Thoracic aorta (tissue), 2 donors: ENCODE results near the gene PRSS2. TPM values are rescaled to one million over a fixed set of nuclear protein-coding genes. Genes with fewer than 3 reads are reported as not detected.
A peak's percentile ranks its signal among the peaks of the same experiment; 100 is the strongest.

Experiments
- ATAC-seq: fragments of 150-250 bp; one replicate; pipeline ENCODE4 v1.8.0; 2017; ENCODE audit warnings: low read depth; ENCODE audit not compliant: insufficient number of reproducible peaks, low FRiP score
- DNase-seq: peaks from one replicate; pipeline ENCODE4 v3.0.0-alpha.2; 2020; ENCODE audit warnings: low spot score
- H3K27ac ChIP-seq, 2 donors: fragments of 200-600 bp; sonication (generic); 1 replicate in 1 of 2; 2 replicates in 1 of 2; pipeline ENCODE4 v1.5.1; 2016; ENCODE audit warnings: mild to moderate bottlenecking in 2 of 2, moderate library complexity in 2 of 2
- H3K27me3 ChIP-seq: fragments of 200-600 bp; sonication (generic); replicated peaks from 2 replicates; pipeline ENCODE4 v1.6.0; 2016; ENCODE audit warnings: mild to moderate bottlenecking; ENCODE audit not compliant: insufficient read depth
- H3K36me3 ChIP-seq: fragments of 200-600 bp; sonication (generic); one replicate; pipeline ENCODE4 v1.5.1; 2016
- H3K4me1 ChIP-seq, 2 donors: fragments of 200-600 bp; sonication (generic); 1 replicate in 1 of 2; 2 replicates in 1 of 2; pipeline versions ENCODE4 v1.5.1 to v1.6.0; 2016; ENCODE audit warnings: low read depth in 2 of 2, mild to moderate bottlenecking in 1 of 2; ENCODE audit not compliant: control insufficient read depth in 1 of 2
- H3K4me3 ChIP-seq: fragments of 200-600 bp; sonication (generic); 2 replicates; pipeline ENCODE4 v1.5.1; 2016; ENCODE audit warnings: mild to moderate bottlenecking
- H3K9me3 ChIP-seq: fragments of 200-600 bp; sonication (generic); 2 replicates; pipeline ENCODE4 v1.5.1; 2016
- total RNA-seq, 2 donors: library from RNA; depleted of rRNA; stranded (reverse); fragments of >200 nt; gene quantifications; one replicate each; pipeline versions ENCODE4 v1.1.0 to v1.2.3, GENCODE V29; 2016
- TF ChIP-seq, protein P1 (sequence below): fragments of 200-600 bp; sonication (generic); IDR thresholded peaks from one replicate; pipeline ENCODE4 v1.5.1; 2019; ENCODE audit warnings: antibody characterized with exemption

Gene PRSS2
- total RNA-seq, 2 donors from 2014 or later: 6.1 to 15.4 TPM

DNA sequence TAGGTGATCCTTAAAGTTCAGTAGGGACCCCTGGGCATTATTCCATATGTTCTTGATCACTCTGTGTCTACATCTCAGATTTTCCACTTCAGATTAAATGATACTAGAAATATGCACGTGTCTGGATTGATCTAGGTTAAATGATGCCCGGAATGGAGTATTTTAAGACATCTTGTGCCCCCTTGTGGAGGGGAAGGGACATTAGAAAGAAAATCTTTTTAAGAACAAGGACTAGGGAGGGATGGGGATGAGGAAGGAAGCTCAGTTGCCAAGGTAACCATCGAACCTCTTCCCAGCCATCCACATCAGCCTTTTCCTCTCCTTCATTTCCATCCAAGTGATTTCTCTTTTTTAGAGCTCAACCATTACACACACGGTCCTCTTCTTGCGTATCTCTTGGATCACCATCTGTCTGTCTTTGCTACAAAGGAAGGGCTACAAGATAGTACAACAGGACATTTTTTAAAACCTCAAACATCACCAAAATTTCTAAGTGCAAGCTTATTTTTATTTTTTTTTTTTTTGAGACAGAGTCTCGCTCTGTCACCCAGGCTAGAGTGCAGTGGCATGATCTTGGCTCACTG is 40.5 kb downstream of the PRSS2 start:
- Histone ChIP-seq H3K4me3 (no peak overlapping the region), H3K36me3 (no peaks in the 10 kb centered on the region), H3K9me3 (no peaks in the 10 kb centered on the region), H3K27ac (no peak overlapping the region), H3K4me1 (no peaks in the 10 kb centered on the region), H3K27me3 (no peaks in the 10 kb centered on the region)
- DNase-seq (no peak), ATAC-seq (no peak)
- TF ChIP-seq, protein P1, sequence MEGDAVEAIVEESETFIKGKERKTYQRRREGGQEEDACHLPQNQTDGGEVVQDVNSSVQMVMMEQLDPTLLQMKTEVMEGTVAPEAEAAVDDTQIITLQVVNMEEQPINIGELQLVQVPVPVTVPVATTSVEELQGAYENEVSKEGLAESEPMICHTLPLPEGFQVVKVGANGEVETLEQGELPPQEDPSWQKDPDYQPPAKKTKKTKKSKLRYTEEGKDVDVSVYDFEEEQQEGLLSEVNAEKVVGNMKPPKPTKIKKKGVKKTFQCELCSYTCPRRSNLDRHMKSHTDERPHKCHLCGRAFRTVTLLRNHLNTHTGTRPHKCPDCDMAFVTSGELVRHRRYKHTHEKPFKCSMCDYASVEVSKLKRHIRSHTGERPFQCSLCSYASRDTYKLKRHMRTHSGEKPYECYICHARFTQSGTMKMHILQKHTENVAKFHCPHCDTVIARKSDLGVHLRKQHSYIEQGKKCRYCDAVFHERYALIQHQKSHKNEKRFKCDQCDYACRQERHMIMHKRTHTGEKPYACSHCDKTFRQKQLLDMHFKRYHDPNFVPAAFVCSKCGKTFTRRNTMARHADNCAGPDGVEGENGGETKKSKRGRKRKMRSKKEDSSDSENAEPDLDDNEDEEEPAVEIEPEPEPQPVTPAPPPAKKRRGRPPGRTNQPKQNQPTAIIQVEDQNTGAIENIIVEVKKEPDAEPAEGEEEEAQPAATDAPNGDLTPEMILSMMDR: peak; percentile 41

DNA sequence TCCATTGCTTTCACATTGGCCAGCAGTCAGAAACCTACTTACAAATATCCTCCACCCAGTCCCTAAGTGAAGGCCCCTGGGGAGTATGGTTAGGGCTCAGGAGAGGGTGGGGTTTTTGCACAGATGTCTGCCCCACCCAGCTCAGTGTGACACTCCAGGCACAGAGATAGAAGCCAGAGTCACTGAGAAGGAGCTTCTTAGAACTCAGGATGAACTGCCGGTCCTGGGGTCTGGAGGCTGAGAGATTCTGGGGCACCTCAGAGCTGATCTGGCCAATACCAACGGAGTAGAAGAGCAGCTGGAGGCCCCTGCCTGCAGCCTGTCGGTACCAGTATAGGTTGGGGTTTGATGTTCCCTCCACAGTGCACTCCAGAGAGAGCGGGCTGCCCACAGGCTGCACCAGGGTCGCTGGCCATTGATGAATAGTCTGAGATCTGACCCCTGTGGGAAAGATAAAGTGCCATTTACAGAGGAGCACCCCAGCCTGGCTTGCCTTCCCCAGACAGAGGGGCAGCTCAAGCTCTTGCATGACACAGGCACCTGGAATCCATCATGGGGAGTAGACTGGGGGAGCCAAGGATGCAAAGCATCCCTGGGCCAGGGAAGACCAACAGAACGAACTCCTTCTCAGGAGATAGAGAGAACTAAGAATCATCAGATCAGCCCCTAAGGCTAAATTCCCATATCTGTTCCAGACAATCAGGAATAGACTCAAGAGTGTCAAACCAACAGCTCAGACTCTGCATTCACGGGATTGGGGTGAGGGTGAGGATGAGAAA is 41.9 kb downstream of the PRSS2 start:
- no peaks in the 10 kb centered on the region for H3K27me3 ChIP-seq
- DNase-seq (no peak), ATAC-seq (no peak)
- TF ChIP-seq, protein P1: no peak
- no peak overlapping the region for H3K4me3 ChIP-seq
- no peaks in the 10 kb centered on the region for H3K36me3 ChIP-seq
- no peaks in the 10 kb centered on the region for H3K9me3 ChIP-seq
- H3K4me1 ChIP-seq: no peaks in the 10 kb centered on the region
- H3K27ac ChIP-seq: no peak overlapping the region

DNA sequence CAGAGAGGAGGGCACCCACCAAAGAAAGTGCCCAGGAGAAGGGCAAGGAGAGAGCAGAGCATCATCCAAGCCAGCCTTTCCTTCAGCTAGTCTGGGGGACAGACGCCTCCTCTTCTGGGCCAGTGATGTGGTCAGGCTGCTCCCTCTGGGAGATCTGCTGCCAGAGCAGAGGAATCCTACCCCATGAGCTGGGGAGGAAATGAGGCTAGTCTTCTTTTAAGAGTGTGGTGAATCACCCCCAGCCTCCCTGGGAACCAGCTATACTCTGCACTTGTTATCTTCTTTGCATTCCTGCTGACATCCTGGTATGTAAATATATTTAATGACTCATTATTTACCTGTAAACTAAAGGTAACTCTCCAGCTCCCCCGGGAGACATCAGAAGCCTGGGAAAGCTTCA is 42.5 kb downstream of the PRSS2 start:
- Histone ChIP-seq H3K36me3 (no peaks in the 10 kb centered on the region), H3K9me3 (no peaks in the 10 kb centered on the region), H3K4me3 (no peak overlapping the region), H3K27ac (no peak overlapping the region), H3K27me3 (no peaks in the 10 kb centered on the region), H3K4me1 (no peaks in the 10 kb centered on the region)
- TF ChIP-seq, protein P1: no peak
- ATAC-seq: no peak
- DNase-seq: no peak

DNA sequence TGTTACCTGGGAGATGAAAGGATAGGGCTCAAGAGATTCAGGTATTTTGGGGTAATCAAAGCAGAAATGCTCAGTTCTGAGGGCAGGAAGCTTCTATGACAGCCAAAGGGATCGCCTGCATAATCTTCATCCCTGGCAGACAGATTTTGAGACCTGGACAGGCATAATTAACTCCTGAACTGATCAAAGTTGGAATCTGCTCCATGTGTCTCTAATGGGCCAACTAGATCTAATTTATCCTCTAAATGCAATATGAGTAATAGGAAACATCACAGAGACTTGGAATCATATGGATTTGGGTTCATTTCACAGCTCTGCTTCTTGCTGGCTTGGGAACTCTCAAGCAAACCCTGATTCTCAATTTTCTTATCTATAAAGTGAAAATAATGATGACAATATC is 42.9 kb downstream of the PRSS2 start:
- Histone ChIP-seq H3K36me3 (no peaks in the 10 kb centered on the region), H3K9me3 (no peaks in the 10 kb centered on the region), H3K4me3 (no peak overlapping the region), H3K27me3 (no peaks in the 10 kb centered on the region), H3K27ac (no peak overlapping the region), H3K4me1 (no peaks in the 10 kb centered on the region)
- DNase-seq (no peak), ATAC-seq (no peak)
- TF ChIP-seq, protein P1: no peak

DNA sequence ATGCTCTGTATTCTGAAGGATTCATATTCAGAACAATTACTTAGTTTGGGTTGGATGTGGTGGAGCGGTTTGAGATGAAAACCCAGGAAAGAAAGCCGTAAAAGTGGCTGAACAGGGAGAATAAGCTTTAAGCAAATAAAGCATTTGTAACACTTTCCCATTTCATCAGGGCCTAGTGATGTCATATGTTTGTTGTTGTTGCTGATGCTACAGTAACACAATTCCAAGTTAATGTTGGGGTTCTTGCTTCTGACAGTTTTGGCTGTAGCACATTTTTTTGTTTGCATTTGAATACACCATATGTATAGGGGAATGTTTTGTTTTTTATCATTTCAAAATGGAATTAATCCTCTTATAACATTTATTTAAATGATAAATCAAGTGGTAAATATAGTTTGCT is 43.7 kb downstream of the PRSS2 start:
- no peak for DNase-seq
- H3K36me3 ChIP-seq: no peaks in the 10 kb centered on the region
- no peaks in the 10 kb centered on the region for H3K27me3 ChIP-seq

More for the DNA sequence above, 43.7 kb downstream of the PRSS2 start:
- H3K27ac ChIP-seq: no peak overlapping the region
- no peaks in the 10 kb centered on the region for H3K4me1 ChIP-seq
- ATAC-seq: no peak
- no peaks in the 10 kb centered on the region for H3K9me3 ChIP-seq
- H3K4me3 ChIP-seq: no peak overlapping the region
- TF ChIP-seq, protein P1: no peak
